WERI-Rb-1 (cell line): ENCODE measurements around the gene TTYH1.
"Not testable (repeated sequence)": the region's sequence is repeated elsewhere in the genome, so short reads cannot be mapped to it uniquely, and the experiment has no call there.

Experiments
- DNase-seq: peaks from one replicate; pipeline ENCODE4 v3.0.0-alpha.2; 2020
- H3K27ac ChIP-seq: fragments of 250-450 bp; sonication (Bioruptor Pico); 2 replicates; pipeline ENCODE4 v1.5.1; 2020; ENCODE audit warnings: mild to moderate bottlenecking, moderate library complexity
- H3K27me3 ChIP-seq: fragments of 250-450 bp; sonication (Bioruptor Pico); 2 replicates; pipeline ENCODE4 v1.5.1; 2021; ENCODE audit warnings: mild to moderate bottlenecking, low read depth, moderate library complexity; ENCODE audit not compliant: insufficient read depth, severe bottlenecking
- H3K36me3 ChIP-seq: fragments of 250-450 bp; sonication (Bioruptor Pico); 2 replicates; pipeline ENCODE4 v1.5.1; 2020; ENCODE audit warnings: mild to moderate bottlenecking, moderate library complexity
- H3K4me3 ChIP-seq: 2 replicates; pipeline ENCODE4 v1.5.1; 2011; ENCODE audit warnings: low read depth, mild to moderate bottlenecking, control low read depth, low read length
- H3K9me3 ChIP-seq: fragments of 250-450 bp; sonication (Bioruptor Pico); 2 replicates; pipeline ENCODE4 v1.5.1; 2021; ENCODE audit warnings: mild to moderate bottlenecking, moderate library complexity; ENCODE audit not compliant: severe bottlenecking
- CTCF ChIP-seq: IDR thresholded peaks from 2 replicates; pipeline ENCODE4 v1.5.1; 2011; ENCODE audit warnings: low read depth, mild to moderate bottlenecking, control low read depth, inconsistent platforms, low read length

The TTYH1 gene

GRCh38 chr19:54373781-54374631 lies 41.3 kb upstream of the TTYH1 start:
- no peak overlapping the region for H3K27ac ChIP-seq

GRCh38 chr19:54375181-54375938 lies 39.9 kb upstream of the TTYH1 start:
- DNase-seq, H3K9me3 ChIP-seq, H3K27ac ChIP-seq, H3K36me3 ChIP-seq, H3K4me3 ChIP-seq: not testable (repeated sequence)
- peaks cover 70% of the 10 kb centered on the region for H3K27me3 ChIP-seq

More at GRCh38 chr19:54373781-54374631, 41.3 kb upstream of the TTYH1 start:
- TF ChIP-seq CTCF, result no peak
- H3K9me3 ChIP-seq, result peaks cover 5% of the 10 kb centered on the region
- no peaks in the 10 kb centered on the region for H3K36me3 ChIP-seq
- peaks cover 68% of the 10 kb centered on the region for H3K27me3 ChIP-seq
- no peak overlapping the region for H3K4me3 ChIP-seq
- DNase-seq, result no peak

GRCh38 chr19:54376610-54377285 lies 38.5 kb upstream of the TTYH1 start:
- no peak for TF ChIP-seq CTCF
- H3K4me3 ChIP-seq, result no peak overlapping the region
- no peak overlapping the region for H3K27ac ChIP-seq

GRCh38 chr19:54379187-54379678 lies 36.0 kb upstream of the TTYH1 start:
- no peak overlapping the region for H3K27ac ChIP-seq
- no peak for DNase-seq
- no peaks in the 10 kb centered on the region for H3K36me3 ChIP-seq
- H3K4me3 ChIP-seq, result no peak overlapping the region
- H3K9me3 ChIP-seq, result no peaks in the 10 kb centered on the region
- H3K27me3 ChIP-seq, result peaks cover 60% of the 10 kb centered on the region
- no peak for TF ChIP-seq CTCF

More at GRCh38 chr19:54376610-54377285, 38.5 kb upstream of the TTYH1 start:
- peaks cover 76% of the 10 kb centered on the region for H3K27me3 ChIP-seq
- no peaks in the 10 kb centered on the region for H3K36me3 ChIP-seq
- DNase-seq, result no peak
- peaks cover 5% of the 10 kb centered on the region for H3K9me3 ChIP-seq

- Histone ChIP-seq H3K27ac (no peak overlapping the region), H3K36me3 (no peaks in the 10 kb centered on the region), H3K9me3 (no peaks in the 10 kb centered on the region), H3K27me3 (peaks cover 61% of the 10 kb centered on the region), H3K4me3 (no peak overlapping the region)
- DNase-seq, result no peak
- no peak for TF ChIP-seq CTCF
These were observed 34.4 kb upstream of the TTYH1 start for GRCh38 chr19:54380897-54381296.

GRCh38 chr19:54382041-54382440 lies 33.2 kb upstream of the TTYH1 start:
- not testable (repeated sequence) for H3K36me3 ChIP-seq, DNase-seq, H3K9me3 ChIP-seq, H3K27ac ChIP-seq, H3K4me3 ChIP-seq
- H3K27me3 ChIP-seq, result peaks cover 59% of the 10 kb centered on the region
